ENCODE measurements around the gene HOXA5.

The HOXA5 gene

GRCh38 chr7:27159266-27160144 is 16.0 kb upstream of the HOXA5 start:
- no peak for DNase-seq

GRCh38 chr7:27158436-27159265 is 15.2 kb upstream of the HOXA5 start:
- no peak for DNase-seq

GRCh38 chr7:27157702-27158431 is 14.4 kb upstream of the HOXA5 start:
- DNase-seq = no peak

- DNase-seq = no peak
These were observed 13.6 kb upstream of the HOXA5 start for GRCh38 chr7:27156916-27157701.

GRCh38 chr7:27156508-27156898 is 13.0 kb upstream of the HOXA5 start, which contains the start of gene HOXA7:
Gene HOXA7 (minus strand): TSS chr7:27156675. CDS start chr7:27156545, 130 bp downstream.
- DNase-seq = peak in 10 of 14 donors; percentile 50 to 78 (median 66)

- DNase-seq = peak in 1 of 14 donors; percentile 50
These were observed 12.5 kb upstream of the HOXA5 start for GRCh38 chr7:27155816-27156507.

GRCh38 chr7:27154901-27155815 is 11.7 kb upstream of the HOXA5 start:
- DNase-seq = no peak

- no peak for DNase-seq
These were observed 10.9 kb upstream of the HOXA5 start for GRCh38 chr7:27154369-27154768.

- no peak for DNase-seq
These were observed 10.0 kb upstream of the HOXA5 start for GRCh38 chr7:27153526-27153925.

GRCh38 chr7:27152816-27153442 is 9.4 kb upstream of the HOXA5 start:
- no peak for DNase-seq

- no peak for DNase-seq
These were observed 8.7 kb upstream of the HOXA5 start, which contains the start of gene HOXA3 for GRCh38 chr7:27151931-27152815. Gene HOXA3 (minus strand): TSS chr7:27152583. CDS start chr7:27110640, 41,943 bp downstream.

- no peak for DNase-seq
These were observed 8.0 kb upstream of the HOXA5 start for GRCh38 chr7:27151341-27151930.

GRCh38 chr7:27150568-27151340 is 7.3 kb upstream of the HOXA5 start:
- DNase-seq = peak in 12 of 14 donors; percentile 24 to 93 (median 84)

GRCh38 chr7:27149842-27150567 is 6.5 kb upstream of the HOXA5 start:
- DNase-seq = peak in 1 of 14 donors; percentile 70

GRCh38 chr7:27148756-27149641 is 5.5 kb upstream of the HOXA5 start:
- no peak for DNase-seq
